ENCODE data around the gene SCEL. TPM values are rescaled to one million over a fixed set of nuclear protein-coding genes. Genes with fewer than 3 reads are reported as not detected.

The SCEL gene
- total RNA-seq, 1 donor from 2014 or later, result not detected

DNA sequence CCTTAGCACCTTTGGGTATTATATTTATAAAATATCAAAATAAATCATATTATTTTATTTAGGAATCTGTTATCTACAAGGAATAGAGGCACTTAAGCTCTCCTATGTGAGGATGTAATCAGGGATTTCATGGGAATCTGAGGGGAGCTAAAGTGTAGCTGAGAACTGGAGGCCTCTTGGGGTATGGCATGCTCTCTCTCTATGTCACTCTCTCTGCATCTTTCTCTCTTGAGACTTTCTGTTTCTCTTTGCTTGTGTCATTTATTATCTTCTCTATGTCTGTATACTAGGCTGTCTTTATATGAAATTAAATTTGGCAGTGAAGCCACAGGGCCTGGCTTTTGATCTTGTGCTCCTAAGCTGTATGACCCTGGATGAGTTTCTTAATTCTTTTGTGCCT lies 37.7 kb upstream of the SCEL start:
- Mint-ChIP-seq H3K4me1 (ENCODE audit: low read depth) (no peaks in the 10 kb centered on the region), H3K9me3 (ENCODE audit: low read depth) (no peaks in the 10 kb centered on the region), H3K4me3 (ENCODE audit: low read depth) (no peak overlapping the region), H3K27ac (no peak overlapping the region), H3K36me3 (ENCODE audit: insufficient read depth) (no peaks in the 10 kb centered on the region), H3K27me3 (peaks cover 4% of the 10 kb centered on the region)
- DNase-seq (ENCODE audit: low spot score, unreplicated experiment), result no peak
- TF ChIP-seq, protein P1, sequence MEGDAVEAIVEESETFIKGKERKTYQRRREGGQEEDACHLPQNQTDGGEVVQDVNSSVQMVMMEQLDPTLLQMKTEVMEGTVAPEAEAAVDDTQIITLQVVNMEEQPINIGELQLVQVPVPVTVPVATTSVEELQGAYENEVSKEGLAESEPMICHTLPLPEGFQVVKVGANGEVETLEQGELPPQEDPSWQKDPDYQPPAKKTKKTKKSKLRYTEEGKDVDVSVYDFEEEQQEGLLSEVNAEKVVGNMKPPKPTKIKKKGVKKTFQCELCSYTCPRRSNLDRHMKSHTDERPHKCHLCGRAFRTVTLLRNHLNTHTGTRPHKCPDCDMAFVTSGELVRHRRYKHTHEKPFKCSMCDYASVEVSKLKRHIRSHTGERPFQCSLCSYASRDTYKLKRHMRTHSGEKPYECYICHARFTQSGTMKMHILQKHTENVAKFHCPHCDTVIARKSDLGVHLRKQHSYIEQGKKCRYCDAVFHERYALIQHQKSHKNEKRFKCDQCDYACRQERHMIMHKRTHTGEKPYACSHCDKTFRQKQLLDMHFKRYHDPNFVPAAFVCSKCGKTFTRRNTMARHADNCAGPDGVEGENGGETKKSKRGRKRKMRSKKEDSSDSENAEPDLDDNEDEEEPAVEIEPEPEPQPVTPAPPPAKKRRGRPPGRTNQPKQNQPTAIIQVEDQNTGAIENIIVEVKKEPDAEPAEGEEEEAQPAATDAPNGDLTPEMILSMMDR (IDR thresholded peaks at IDR 0.05; ENCODE audit: unreplicated experiment), result no peak

DNA sequence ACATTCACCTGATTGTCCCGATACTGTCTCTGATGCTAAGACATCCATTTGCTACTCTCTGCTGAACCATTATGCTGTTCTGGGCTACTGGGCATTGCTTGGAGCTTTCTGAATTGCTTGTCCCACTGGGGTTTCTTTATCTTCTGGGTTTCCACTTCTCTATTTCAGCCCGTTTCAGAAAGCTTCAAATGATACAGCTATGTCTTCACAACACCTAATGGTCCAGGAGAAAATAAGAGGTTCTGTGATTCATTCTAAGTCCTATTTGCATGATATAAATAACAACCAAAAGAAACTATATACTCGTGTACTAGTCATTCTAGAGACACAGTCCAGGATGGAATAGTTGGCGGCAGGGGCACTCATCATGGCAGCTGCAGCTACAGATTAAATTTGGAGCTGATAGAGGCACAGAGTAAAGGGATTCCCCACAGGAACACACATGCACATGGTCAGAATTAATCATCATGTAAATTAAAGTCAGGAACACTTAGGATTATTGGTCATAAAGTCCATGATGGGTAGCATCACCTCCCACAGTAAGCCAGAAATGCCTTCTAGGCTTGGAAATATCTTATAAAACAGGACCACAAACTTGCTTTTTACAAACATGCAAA lies 33.3 kb upstream of the SCEL start:
- no peak for DNase-seq (ENCODE audit: low spot score, unreplicated experiment)
- Mint-ChIP-seq H3K4me3 (ENCODE audit: low read depth) (no peak overlapping the region), H3K27me3 (peaks cover 4% of the 10 kb centered on the region), H3K4me1 (ENCODE audit: low read depth) (no peaks in the 10 kb centered on the region), H3K27ac (no peak overlapping the region), H3K36me3 (ENCODE audit: insufficient read depth) (no peaks in the 10 kb centered on the region), H3K9me3 (ENCODE audit: low read depth) (no peaks in the 10 kb centered on the region)
- TF ChIP-seq, protein P1 (IDR thresholded peaks at IDR 0.05; ENCODE audit: unreplicated experiment), result no peak

DNA sequence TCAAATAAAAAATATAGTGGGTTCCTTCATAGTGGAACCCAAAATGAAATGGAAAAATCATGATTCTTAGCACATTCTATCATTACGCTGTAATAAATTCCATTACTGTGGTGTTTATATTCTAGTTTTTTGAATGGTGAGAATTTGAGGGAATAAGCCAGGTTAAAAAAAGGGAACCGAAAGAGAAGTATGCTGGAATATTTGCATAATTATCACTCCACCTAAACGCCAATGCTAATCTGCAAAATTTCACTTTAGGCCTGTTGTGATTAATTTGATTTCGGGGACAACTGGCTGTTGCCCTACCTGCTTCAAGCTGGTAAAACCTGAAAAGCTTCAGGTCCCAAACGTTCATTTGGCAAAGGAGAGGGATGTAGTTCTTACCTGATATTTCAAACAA lies 32.1 kb upstream of the SCEL start:
- DNase-seq (ENCODE audit: low spot score, unreplicated experiment), result no peak
- Mint-ChIP-seq H3K9me3 (ENCODE audit: low read depth) (no peaks in the 10 kb centered on the region), H3K4me1 (ENCODE audit: low read depth) (no peaks in the 10 kb centered on the region), H3K4me3 (ENCODE audit: low read depth) (no peak overlapping the region), H3K36me3 (ENCODE audit: insufficient read depth) (no peaks in the 10 kb centered on the region), H3K27me3 (peaks cover 4% of the 10 kb centered on the region), H3K27ac (no peak overlapping the region)
- TF ChIP-seq, protein P1 (IDR thresholded peaks at IDR 0.05; ENCODE audit: unreplicated experiment), result no peak

DNA sequence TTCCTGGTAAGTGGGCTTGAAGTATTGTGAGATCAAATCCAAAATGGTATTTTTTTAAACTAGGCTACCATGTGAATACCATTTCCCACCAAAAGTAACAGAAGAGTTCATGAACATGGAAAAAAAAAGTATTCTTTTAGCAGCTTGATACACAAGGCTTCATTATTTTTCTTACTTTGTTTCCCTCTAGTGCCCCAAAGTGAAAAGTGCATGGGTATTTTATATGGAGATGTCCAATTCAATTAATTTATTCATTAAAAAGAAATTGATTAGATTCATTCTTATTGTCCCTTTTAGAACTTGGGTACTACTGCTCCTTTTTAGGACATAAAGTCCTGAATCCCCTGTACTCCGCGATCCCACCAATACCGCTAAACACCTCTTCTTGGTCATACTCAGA lies 28.6 kb upstream of the SCEL start:
- no peaks in the 10 kb centered on the region for H3K4me1 Mint-ChIP-seq (ENCODE audit: low read depth)

DNA sequence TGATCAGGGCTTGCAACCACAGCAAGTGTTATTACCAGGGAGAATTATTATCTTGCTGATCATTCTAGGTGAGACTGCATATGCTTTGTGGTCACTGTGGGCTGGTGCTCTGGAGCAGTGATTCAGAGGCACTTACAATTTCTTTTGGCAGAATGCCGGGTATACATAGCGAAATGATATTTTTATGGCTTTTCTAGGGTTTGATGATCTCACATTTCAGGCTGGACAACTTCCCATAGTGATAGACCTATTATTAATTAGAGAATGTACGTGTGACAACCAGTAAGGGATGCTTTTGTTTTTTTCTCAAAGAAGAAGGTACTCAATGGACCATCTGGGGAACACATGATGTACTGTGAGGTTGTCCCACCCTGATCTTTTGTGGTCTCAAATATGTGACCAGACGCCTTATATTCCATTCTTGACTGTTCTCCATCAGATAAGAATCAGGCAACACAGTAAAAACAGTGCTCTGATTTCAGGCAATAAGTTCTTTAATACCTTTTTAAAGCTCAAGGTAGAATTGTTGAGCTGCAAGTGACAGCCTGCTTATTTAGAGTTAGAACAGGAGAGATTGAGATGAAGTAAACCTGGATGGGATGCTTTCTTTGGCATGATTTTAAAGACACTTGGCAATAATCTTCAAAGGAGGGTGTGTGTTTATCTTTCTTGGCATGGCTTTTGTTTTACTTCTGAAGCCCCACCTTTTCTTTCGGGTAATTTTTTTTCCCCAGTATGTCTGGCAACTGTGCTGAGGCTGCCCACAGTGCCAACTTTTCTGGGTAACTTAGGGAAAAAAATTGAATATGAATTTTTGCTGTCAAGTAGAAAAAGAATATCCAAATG lies 27.4 kb upstream of the SCEL start:
- H3K27ac Mint-ChIP-seq, result no peak overlapping the region
- TF ChIP-seq, protein P1 (IDR thresholded peaks at IDR 0.05; ENCODE audit: unreplicated experiment), result no peak
- H3K9me3 Mint-ChIP-seq (ENCODE audit: low read depth), result no peaks in the 10 kb centered on the region
- no peaks in the 10 kb centered on the region for H3K27me3 Mint-ChIP-seq
- H3K4me3 Mint-ChIP-seq (ENCODE audit: low read depth), result no peak overlapping the region
- no peaks in the 10 kb centered on the region for H3K36me3 Mint-ChIP-seq (ENCODE audit: insufficient read depth)
- no peaks in the 10 kb centered on the region for H3K4me1 Mint-ChIP-seq (ENCODE audit: low read depth)
- no peak for DNase-seq (ENCODE audit: low spot score, unreplicated experiment)

More for the DNA sequence above, 28.6 kb upstream of the SCEL start:
- DNase-seq (ENCODE audit: low spot score, unreplicated experiment), result no peak
- TF ChIP-seq, protein P1 (IDR thresholded peaks at IDR 0.05; ENCODE audit: unreplicated experiment), result no peak
- H3K27ac Mint-ChIP-seq, result no peak overlapping the region
- no peaks in the 10 kb centered on the region for H3K9me3 Mint-ChIP-seq (ENCODE audit: low read depth)
- H3K36me3 Mint-ChIP-seq (ENCODE audit: insufficient read depth), result no peaks in the 10 kb centered on the region
- no peak overlapping the region for H3K4me3 Mint-ChIP-seq (ENCODE audit: low read depth)
- H3K27me3 Mint-ChIP-seq, result peaks cover 4% of the 10 kb centered on the region
